Gastroesophageal sphincter (tissue), 4 donors: ENCODE data around the gene NUP210. TPM values are rescaled to one million over a fixed set of nuclear protein-coding genes. Genes with fewer than 3 reads are reported as not detected.

Experiments
- ATAC-seq: fragments of 150-250 bp; one replicate; pipeline ENCODE4 v1.9.1; 2016; ENCODE audit warnings: mild to moderate bottlenecking, moderate library complexity
- H3K27ac ChIP-seq, 4 donors: fragments of 200-600 bp; sonication (generic) in 3 of 4; 1 replicate in 3 of 4; 2 replicates in 1 of 4; pipeline ENCODE4 v1.5.1; 2016 to 2019
- H3K27me3 ChIP-seq: fragments of 200-600 bp; sonication (generic); one replicate; pipeline ENCODE4 v1.5.1; 2019
- H3K36me3 ChIP-seq, 2 donors: fragments of 200-600 bp; sonication (generic); one replicate each; pipeline ENCODE4 v1.5.1; 2019; ENCODE audit warnings: control low read depth in 1 of 2
- H3K4me1 ChIP-seq, 3 donors: fragments of 200-600 bp; sonication (generic); 1 replicate in 2 of 3; 2 replicates in 1 of 3; pipeline ENCODE4 v1.5.1; 2016 to 2019; ENCODE audit warnings: control low read depth in 2 of 3
- H3K4me3 ChIP-seq, 2 donors: fragments of 200-600 bp; sonication (generic); one replicate each; pipeline ENCODE4 v1.5.1; 2019; ENCODE audit warnings: mild to moderate bottlenecking in 1 of 2, moderate library complexity in 1 of 2
- H3K9me3 ChIP-seq, 3 donors: fragments of 200-600 bp; sonication (generic); one replicate each; pipeline ENCODE4 v1.5.1; 2017 to 2019; ENCODE audit warnings: control low read depth in 2 of 3
- EP300 ChIP-seq: sonication (generic); formaldehyde crosslinking; IDR thresholded peaks from one replicate; pipeline ENCODE4 v1.6.1; 2017; ENCODE audit warnings: antibody characterized with exemption, mild to moderate bottlenecking
- POLR2A ChIP-seq, 2 donors: fragments of 450-650 bp; IDR thresholded peaks; one replicate each; pipeline ENCODE4 v1.6.1; 2017; ENCODE audit warnings: antibody characterized with exemption in 2 of 2, mild to moderate bottlenecking in 2 of 2, moderate library complexity in 1 of 2
- POLR2AphosphoS5 ChIP-seq: sonication (generic); formaldehyde crosslinking; IDR thresholded peaks from one replicate; pipeline ENCODE4 v1.6.1; 2017; ENCODE audit warnings: antibody characterized with exemption
- WGBS, 2 donors: methylation state at CpG; one replicate each; pipeline ENCODE4 v1.1.5; 2018; ENCODE audit warnings: low coverage in 1 of 2; 5-methylcytosine and 5-hydroxymethylcytosine counted together
- total RNA-seq, 4 donors: library from RNA; depleted of rRNA; stranded (reverse); fragments of >200 nt; gene quantifications; one replicate each; pipeline ENCODE4 v1.1.0, GENCODE V29; 2016
- TF ChIP-seq, protein P1 (sequence below), 4 experiments: fragments of 200-600 bp in 2 of 4; fragments of 450-650 bp in 2 of 4; sonication (generic) in 1 of 4; IDR thresholded peaks; one replicate each; pipeline ENCODE4 v1.5.1; 2017 to 2019; ENCODE audit warnings: antibody characterized with exemption in 4 of 4, mild to moderate bottlenecking in 2 of 4, moderate library complexity in 2 of 4

NUP210 gene
- total RNA-seq, 4 donors from 2014 or later, result 3.0 to 6.2 (median 4.5) TPM

DNA sequence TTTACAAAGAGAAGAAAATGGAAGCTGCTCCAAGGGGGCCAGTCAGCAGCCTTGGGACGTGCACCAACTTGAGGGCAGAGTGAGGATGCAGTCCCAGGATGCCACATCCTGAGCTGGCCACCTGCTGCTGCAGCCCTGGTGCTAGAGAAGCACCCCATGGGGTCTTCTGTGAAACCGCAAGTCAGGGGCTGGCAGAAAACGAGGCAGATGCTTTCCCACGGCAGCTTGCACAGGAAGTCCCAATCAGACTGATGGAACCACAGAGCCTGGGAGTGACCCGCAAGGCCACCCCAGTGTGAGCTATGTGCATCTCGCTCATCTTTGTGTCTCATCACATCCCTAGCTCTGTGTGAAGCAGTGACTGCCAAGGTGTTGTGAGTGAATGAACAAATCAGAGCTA, 76.5 kb downstream of the NUP210 start:
- Histone ChIP-seq H3K36me3 (peaks cover 0 to 59% of the 10 kb centered on the region in 2 donors), H3K4me3 (no peak overlapping the region), H3K4me1 (no peaks in the 10 kb centered on the region), H3K27ac (no peak overlapping the region), H3K9me3 (no peaks in the 10 kb centered on the region), H3K27me3 (no peaks in the 10 kb centered on the region)
- ATAC-seq, result no peak
- no peak for TF ChIP-seq POLR2AphosphoS5
- TF ChIP-seq EP300, result no peak
- TF ChIP-seq, protein P1, sequence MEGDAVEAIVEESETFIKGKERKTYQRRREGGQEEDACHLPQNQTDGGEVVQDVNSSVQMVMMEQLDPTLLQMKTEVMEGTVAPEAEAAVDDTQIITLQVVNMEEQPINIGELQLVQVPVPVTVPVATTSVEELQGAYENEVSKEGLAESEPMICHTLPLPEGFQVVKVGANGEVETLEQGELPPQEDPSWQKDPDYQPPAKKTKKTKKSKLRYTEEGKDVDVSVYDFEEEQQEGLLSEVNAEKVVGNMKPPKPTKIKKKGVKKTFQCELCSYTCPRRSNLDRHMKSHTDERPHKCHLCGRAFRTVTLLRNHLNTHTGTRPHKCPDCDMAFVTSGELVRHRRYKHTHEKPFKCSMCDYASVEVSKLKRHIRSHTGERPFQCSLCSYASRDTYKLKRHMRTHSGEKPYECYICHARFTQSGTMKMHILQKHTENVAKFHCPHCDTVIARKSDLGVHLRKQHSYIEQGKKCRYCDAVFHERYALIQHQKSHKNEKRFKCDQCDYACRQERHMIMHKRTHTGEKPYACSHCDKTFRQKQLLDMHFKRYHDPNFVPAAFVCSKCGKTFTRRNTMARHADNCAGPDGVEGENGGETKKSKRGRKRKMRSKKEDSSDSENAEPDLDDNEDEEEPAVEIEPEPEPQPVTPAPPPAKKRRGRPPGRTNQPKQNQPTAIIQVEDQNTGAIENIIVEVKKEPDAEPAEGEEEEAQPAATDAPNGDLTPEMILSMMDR (IDR thresholded peaks at IDR 0.05), result no peak
- TF ChIP-seq POLR2A (IDR thresholded peaks at IDR 0.05), result no peak
- 77% methylated on average over 5 of the region's 6 CpGs; no CpG with 5 or more reads in 1 of the 2 donors for WGBS, 2 donors

DNA sequence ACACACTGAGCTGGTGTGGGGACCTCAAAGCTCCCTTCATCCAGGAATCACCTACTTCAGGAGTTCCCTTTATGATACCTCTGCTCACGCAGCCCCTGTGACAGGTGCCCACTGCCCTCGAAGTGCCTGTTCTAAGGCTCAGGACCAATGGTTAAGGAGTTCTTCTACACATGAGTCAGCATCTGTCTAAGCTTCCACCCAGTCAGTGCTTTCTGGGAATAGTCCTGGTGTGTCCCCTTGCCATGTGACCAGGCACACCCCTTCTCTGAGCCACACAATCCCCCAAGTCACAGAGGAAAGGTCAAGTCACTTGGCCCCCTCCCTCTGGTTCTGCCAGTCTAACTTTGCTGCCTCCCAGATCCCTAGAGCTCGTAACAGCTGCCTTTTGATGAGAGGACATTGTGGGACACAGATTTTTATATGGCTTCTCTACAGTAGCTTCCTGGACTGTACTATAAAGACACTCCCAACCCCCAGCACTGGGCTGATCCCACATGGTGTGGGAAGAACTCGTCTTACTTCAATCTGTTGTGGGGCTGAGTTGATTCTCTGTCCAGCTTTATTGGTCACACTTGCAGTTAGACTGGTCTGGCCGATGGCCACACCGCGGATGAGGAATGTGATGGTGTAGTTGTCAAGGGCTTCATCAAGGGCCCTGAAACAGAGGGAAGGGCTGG, 78.8 kb downstream of the NUP210 start:
- Histone ChIP-seq H3K9me3 (no peaks in the 10 kb centered on the region), H3K4me1 (no peaks in the 10 kb centered on the region), H3K36me3 (peaks cover 0 to 58% of the 10 kb centered on the region in 2 donors), H3K27ac (no peak overlapping the region), H3K4me3 (no peak overlapping the region), H3K27me3 (no peaks in the 10 kb centered on the region)
- WGBS, 2 donors, result 80 to 89% methylated on average over 3 to 4 of the region's 7 CpGs
- ATAC-seq, result no peak
- TF ChIP-seq POLR2A (IDR thresholded peaks at IDR 0.05), result no peak
- TF ChIP-seq, protein P1 (IDR thresholded peaks at IDR 0.05), result no peak
- TF ChIP-seq EP300, result no peak
- TF ChIP-seq POLR2AphosphoS5, result no peak

DNA sequence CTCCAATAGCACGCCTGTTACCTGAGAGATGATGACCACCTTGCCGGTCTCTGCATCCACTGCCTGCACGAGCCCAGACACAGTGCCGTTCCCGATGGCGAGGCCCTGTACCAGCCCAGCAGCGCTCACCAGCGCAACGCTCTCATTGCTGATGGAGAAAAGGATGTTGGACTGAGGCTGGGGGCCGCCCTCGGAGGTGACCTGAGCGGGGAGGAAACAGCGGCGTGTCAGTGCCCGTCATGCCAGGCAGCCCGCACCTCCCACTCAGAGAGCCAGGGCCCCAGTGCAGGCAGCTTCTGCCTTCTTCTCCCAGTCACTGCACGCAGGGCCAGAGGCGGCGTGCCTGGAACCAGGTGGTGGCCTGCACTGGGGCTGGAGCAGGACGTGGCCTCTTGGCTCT, 80.3 kb downstream of the NUP210 start:
- no peak overlapping the region for H3K4me3 ChIP-seq
- H3K27me3 ChIP-seq, result no peaks in the 10 kb centered on the region
- no peak for ATAC-seq
- H3K36me3 ChIP-seq, result peaks cover 0 to 68% of the 10 kb centered on the region in 2 donors
- no peak for TF ChIP-seq POLR2A (IDR thresholded peaks at IDR 0.05)
- TF ChIP-seq, protein P1 (IDR thresholded peaks at IDR 0.05), result no peak
- TF ChIP-seq EP300, result no peak
- TF ChIP-seq POLR2AphosphoS5, result no peak
- no CpG with 5 or more reads among the region's 20 CpGs for WGBS, 2 donors
- no peaks in the 10 kb centered on the region for H3K9me3 ChIP-seq
- H3K4me1 ChIP-seq, result no peaks in the 10 kb centered on the region
- H3K27ac ChIP-seq, result no peak overlapping the region

DNA sequence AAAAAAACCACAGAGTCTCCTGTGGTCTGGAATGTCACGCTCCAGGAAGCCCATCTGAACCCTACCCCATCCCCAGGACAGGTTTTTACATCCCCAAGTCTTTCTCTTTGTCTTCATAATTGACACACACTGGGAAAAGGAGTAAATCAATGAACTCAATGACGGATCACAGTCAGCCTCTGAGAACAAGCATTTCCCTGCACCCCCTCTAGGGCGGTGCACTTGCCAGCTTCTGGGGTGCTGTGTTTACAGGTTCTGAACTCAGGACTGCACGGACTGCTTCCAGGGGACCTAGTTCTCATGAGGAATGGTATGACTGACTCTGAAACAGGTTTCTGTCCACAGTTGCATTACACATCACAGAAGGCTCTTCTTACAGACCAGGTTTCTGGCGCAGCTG, 81.1 kb downstream of the NUP210 start:
- WGBS, 2 donors, result 92% methylated on average over 3 of the region's 5 CpGs; no CpG with 5 or more reads in 1 of the 2 donors
- Histone ChIP-seq H3K9me3 (no peaks in the 10 kb centered on the region), H3K36me3 (peaks cover 0 to 75% of the 10 kb centered on the region in 2 donors), H3K27ac (no peak overlapping the region), H3K4me3 (no peak overlapping the region), H3K27me3 (no peaks in the 10 kb centered on the region), H3K4me1 (no peaks in the 10 kb centered on the region)
- TF ChIP-seq POLR2AphosphoS5, result no peak
- TF ChIP-seq POLR2A (IDR thresholded peaks at IDR 0.05), result no peak
- TF ChIP-seq, protein P1 (IDR thresholded peaks at IDR 0.05), result no peak
- TF ChIP-seq EP300, result no peak
- ATAC-seq, result no peak

DNA sequence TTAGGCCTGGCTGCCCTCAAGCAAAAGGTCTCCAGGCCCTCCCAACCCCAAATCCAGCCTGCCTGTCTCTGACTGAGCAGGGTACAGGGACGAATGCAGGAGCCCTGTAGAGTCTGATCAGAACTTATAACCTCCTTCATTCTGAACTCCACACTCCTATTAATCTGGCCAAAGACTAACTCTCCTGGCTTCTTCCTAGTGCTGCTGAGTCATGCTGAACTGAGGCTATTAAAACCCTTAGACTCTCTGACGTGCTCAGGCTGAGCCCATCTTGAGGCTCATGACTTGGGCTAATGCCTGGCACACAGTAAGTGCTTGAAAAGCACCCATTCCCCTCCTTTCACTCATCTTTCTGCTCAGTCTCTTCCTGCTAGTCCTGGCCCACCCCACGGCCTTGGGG, 81.9 kb downstream of the NUP210 start:
- ATAC-seq, result no peak
- Histone ChIP-seq H3K4me1 (no peaks in the 10 kb centered on the region), H3K36me3 (peaks cover 0 to 82% of the 10 kb centered on the region in 2 donors), H3K4me3 (no peak overlapping the region), H3K27ac (no peak overlapping the region), H3K9me3 (no peaks in the 10 kb centered on the region), H3K27me3 (no peaks in the 10 kb centered on the region)
- TF ChIP-seq POLR2AphosphoS5 (no peak), POLR2A (IDR thresholded peaks at IDR 0.05) (no peak), EP300 (no peak)
- TF ChIP-seq, protein P1 (IDR thresholded peaks at IDR 0.05), result no peak
- WGBS, 2 donors, result 79% methylated on average over 3 of the region's 3 CpGs; no CpG with 5 or more reads in 1 of the 2 donors
